NCI-H460 (cell line): ENCODE data around the gene UTS2R. TPM values are rescaled to one million over a fixed set of nuclear protein-coding genes. Genes with fewer than 3 reads are reported as not detected.
A peak's percentile ranks its signal among the peaks of the same experiment; 100 is the strongest.
"Not testable (repeated sequence)": the region's sequence is repeated elsewhere in the genome, so short reads cannot be mapped to it uniquely, and the experiment has no call there.

Source experiments
- DNase-seq: peaks from one replicate; pipeline ENCODE4 v3.0.0-alpha.2; 2016; ENCODE audit warnings: low read depth; ENCODE audit errors: extremely low read depth
- total RNA-seq: library from RNA; depleted of rRNA; stranded (reverse); fragments of >200 nt; shearing (Covaris generic); gene quantifications from 2 replicates; pipeline ENCODE4 v1.2.3, GENCODE V29; 2014

Gene UTS2R
- total RNA-seq, 1 experiment from 2014 or later = not detected

GRCh38 chr17:82333279-82334171, 38.0 kb upstream of the UTS2R start, which contains the start of gene SECTM1:
TSS of gene SECTM1 (minus strand) at chr17:82333766. CDS start at chr17:82327240, 6,526 bp downstream.
- DNase-seq = no peak

GRCh38 chr17:82334204-82334621, 37.4 kb upstream of the UTS2R start:
- DNase-seq = no peak

- DNase-seq = no peak
Measured at GRCh38 chr17:82334622-82335394, 36.8 kb upstream of the UTS2R start.

GRCh38 chr17:82338858-82339633, 32.5 kb upstream of the UTS2R start:
- peak; percentile 52 for DNase-seq

GRCh38 chr17:82339634-82340580, 31.7 kb upstream of the UTS2R start:
- DNase-seq = no peak

GRCh38 chr17:82342361-82343079, 29.0 kb upstream of the UTS2R start:
- no peak for DNase-seq

GRCh38 chr17:82343560-82343959, 28.0 kb upstream of the UTS2R start:
- DNase-seq = no peak

- DNase-seq = no peak
Measured at GRCh38 chr17:82344175-82344907, 27.2 kb upstream of the UTS2R start.

GRCh38 chr17:82345151-82345976, 26.2 kb upstream of the UTS2R start:
- no peak for DNase-seq

- no peak for DNase-seq
Measured at GRCh38 chr17:82346342-82347300, 24.9 kb upstream of the UTS2R start.

GRCh38 chr17:82347994-82348393, 23.6 kb upstream of the UTS2R start:
- not testable (repeated sequence) for DNase-seq

GRCh38 chr17:82348434-82348833, 23.1 kb upstream of the UTS2R start:
- no peak for DNase-seq

- no peak for DNase-seq
Measured at GRCh38 chr17:82348866-82349265, 22.7 kb upstream of the UTS2R start.

- no peak for DNase-seq
Measured at GRCh38 chr17:82349287-82349701, 22.3 kb upstream of the UTS2R start.

- no peak for DNase-seq
Measured at GRCh38 chr17:82350182-82351030, 21.2 kb upstream of the UTS2R start.
